IPS DF 19.7 (cell line): ENCODE data around the gene GYPB.
"Not testable (repeated sequence)": the region's sequence is repeated elsewhere in the genome, so short reads cannot be mapped to it uniquely, and the experiment has no call there.

Experiments used
- DNase-seq: peaks from one replicate; pipeline ENCODE4 v3.0.0-alpha.2; 2013; ENCODE audit warnings: low read depth, low spot score

GYPB gene

DNA sequence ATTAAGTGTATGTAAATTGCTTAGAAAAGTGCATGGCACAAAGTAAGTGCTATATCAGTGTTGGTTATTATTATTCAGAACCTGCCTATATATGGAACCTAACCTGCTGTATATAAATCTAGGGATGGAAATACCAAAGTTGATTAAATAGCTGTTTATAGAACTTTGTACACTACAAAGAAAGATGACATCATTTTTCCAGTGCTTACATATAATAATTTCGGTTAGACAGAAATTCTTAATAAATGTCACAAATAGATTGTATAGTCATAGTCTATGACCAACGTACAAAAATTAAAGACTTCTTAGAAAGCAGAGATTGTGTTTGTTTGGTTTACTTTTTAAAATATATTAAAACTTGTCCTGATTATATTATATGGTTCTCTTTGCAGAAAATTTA is 4.4 kb downstream of the GYPB start:
- no peak for DNase-seq

DNA sequence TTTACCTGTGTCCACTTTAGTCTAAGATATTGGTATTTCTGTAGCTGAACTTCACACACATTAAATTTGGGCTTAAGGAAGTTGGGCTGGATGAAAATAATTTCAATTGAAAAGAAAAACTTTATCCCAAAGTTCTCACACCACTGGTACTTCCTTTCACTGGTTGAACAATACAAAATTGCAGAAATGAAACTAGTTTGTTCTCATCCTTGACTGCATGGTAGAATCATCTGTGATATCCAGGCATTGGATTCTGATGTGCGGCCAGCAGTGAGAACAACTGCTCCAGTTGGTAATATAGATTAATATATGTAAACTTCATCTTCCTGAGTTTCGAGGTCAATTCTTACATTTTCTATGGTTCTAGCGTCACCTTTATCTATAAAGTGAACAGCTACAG is 10.6 kb downstream of the GYPB start:
- not testable (repeated sequence) for DNase-seq

DNA sequence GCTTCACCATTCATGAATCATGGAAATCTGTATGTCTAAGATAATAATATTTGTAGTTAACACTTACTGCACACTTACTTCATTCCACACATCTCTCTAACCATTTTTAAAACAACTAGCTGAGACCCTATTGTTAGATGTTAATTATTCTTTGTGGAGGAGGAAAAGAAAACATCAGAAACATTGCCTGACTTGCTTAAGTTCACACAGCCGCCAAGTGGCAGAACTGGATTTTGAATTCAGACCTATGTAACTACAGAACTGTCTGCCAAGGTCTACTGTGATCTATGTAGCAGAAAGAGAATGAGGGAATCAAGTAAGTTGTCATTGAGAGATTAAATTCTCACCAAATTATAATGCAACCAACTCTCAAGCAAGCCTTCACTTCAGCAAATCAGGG is 11.2 kb downstream of the GYPB start:
- DNase-seq: not testable (repeated sequence)

DNA sequence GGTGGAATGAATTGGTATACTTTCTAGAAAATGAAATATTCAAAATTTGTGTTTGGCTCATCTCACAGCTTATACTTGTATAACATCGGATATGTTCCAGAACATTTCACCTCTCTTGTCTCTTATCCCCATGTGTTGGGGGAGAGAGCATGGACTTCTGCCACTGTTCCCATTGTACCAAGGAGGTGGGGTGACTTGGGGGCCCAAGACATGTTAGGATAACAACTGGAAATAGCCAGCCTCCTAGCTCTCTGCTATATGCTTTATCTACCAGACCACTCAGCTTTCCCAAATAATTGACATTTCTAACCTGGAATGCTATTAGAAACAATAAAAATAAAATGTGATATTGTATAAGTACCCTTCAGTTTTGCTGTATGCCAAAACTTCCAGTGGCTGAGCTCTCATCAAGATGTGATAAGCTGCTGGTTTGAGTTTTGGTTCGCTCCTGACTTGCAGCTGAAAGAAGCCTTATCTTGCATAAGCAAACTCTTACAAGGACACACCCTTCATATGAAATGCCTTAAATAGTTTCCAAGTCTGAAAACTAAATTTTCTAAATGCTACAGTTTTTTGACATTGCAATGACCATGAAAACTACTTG is 12.9 kb downstream of the GYPB start:
- not testable (repeated sequence) for DNase-seq

GRCh38 chr4:144005558-144005953 is 13.6 kb downstream of the GYPB start:
- DNase-seq: not testable (repeated sequence)

GRCh38 chr4:144004868-144005557 is 14.2 kb downstream of the GYPB start:
- not testable (repeated sequence) for DNase-seq

- DNase-seq: not testable (repeated sequence)
Measured at GRCh38 chr4:144003890-144004265, 15.3 kb downstream of the GYPB start.

- DNase-seq: not testable (repeated sequence)
Measured at GRCh38 chr4:144003205-144003889, 15.8 kb downstream of the GYPB start.

DNA sequence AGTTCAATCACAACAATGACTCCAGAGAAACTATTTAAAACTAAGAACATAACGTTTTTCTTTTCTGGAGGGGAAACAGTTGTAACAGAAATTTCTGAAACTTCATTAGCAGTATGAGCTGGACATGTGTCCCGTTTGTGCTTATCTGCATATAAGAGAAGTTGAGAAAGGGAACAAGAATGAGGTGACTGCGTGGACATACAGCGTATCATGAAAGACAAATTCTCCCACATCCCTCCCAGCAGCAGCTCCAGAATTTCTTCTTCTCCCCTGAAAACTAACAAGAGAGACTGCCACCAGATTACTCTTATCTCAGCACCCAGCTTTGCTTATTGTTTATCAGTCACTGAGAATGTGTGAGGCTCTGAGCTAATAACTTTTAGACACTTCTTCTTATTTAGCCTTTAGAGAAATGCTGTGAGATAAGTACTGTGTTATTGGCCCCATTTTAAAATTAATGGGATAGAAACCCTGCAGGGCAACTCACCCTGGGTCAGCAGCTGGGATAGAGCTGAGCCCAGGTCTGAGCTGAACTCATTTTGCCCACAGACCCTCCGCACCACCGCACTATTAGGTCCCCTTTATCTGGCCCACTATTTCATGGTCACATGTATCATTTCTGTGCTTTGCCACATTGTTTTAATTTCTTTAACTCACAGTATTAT is 18.7 kb downstream of the GYPB start:
- not testable (repeated sequence) for DNase-seq

GRCh38 chr4:143996193-143996592 is 23.0 kb downstream of the GYPB start:
- not testable (repeated sequence) for DNase-seq

GRCh38 chr4:143991761-143992160 is 27.4 kb downstream of the GYPB start:
- not testable (repeated sequence) for DNase-seq

DNA sequence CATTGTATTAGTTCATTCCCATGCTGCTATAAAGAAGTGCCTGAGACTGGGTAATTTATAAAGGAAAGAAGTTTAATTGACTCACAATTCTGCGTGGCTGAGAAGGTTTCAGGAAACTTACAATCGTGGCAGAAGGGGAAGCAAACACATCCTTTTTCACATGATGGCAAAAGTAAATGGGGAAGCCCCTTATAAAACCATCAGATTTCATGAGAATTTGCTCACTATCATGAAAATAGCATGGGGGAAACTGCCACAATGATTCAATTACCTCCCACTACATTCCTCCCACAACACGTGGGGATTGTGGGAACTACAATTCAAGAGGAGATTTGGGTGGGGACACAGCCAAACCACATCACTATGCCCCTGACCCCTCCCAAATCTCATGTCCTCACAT is 28.5 kb downstream of the GYPB start:
- not testable (repeated sequence) for DNase-seq

DNA sequence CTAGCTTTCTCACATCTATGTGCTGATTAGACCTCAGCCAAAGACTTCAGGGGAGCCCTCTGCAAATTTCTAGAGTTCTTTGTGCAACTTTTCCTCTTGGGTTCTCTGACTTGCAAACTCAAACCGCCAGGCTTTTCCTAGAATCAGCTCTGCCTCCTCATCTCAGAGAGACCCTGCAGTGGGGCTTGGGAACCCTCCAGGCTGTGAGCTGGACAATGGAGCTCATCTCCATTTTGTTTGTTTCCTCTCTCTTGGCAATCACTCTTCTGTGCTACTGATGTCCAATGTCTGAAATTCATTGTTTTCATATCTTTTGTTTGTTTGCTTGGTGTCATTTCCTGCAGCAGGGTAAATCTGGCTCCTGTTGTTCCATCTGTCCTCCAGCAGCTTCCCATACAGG is 33.0 kb downstream of the GYPB start:
- DNase-seq: no peak

- DNase-seq: not testable (repeated sequence)
Measured at GRCh38 chr4:143980776-143981175, 38.4 kb downstream of the GYPB start.

DNA sequence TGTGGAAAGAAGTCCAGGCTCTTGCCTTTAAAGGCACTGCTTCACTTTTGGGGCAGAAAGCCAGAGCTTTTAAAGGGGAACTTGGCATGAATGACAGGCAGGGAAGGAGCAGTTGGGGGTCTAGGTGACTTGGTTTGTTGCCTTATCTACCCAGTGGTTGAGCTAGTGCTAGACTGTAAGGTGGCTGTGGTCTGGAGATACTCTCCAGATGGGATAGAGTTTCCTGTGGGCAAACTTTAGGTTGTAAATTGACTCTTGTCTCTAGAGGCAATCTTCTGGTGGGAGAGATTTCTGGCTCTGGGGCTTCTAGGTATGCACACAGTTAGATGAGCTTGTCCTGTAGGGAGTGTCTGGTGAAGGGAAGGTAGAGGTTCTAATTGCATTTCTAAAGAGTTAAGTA is 43.7 kb downstream of the GYPB start:
- not testable (repeated sequence) for DNase-seq

DNA sequence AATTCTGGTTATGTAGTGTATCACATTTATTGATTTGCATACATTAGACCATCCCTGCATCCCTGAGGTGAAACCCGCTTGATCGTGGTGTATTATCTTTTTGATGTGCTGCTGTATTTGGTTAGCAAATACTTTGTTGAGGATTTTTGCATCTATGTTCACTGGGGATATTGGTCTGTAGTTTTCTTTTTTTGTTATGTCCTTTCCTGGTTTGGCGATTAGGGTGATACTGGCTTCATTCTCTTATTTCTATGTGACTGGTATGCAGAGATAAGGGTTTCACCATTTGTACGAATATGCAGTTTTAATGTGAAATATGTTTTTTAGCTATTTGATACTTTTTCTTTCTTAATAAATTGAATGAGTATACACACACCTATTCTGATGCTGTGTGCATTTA is 45.2 kb downstream of the GYPB start:
- not testable (repeated sequence) for DNase-seq

DNA sequence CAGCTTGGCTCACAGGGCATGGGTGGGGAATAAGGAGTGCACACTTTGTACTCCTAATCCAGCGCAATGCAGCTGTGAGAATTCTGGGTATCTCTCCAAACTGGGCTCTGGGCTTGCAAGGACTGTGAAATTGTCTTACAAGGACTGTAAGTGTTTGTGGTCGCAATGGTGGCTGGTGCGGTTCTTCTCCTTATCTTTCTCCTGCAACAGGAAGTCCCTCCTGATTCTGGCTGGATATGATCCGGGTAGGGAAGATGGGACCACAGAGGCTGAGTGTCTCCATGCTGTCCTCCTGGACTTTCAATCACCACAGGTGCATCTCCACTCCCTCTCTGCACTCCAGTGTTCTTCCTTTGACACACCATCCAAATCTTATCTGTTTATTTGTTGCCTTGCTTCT is 58.1 kb downstream of the GYPB start:
- no peak for DNase-seq

- not testable (repeated sequence) for DNase-seq
Measured at GRCh38 chr4:143955306-143955705, 63.9 kb downstream of the GYPB start.

GRCh38 chr4:143951458-143951972 is 67.7 kb downstream of the GYPB start:
- not testable (repeated sequence) for DNase-seq

GRCh38 chr4:143950967-143951366 is 68.2 kb downstream of the GYPB start:
- not testable (repeated sequence) for DNase-seq

DNA sequence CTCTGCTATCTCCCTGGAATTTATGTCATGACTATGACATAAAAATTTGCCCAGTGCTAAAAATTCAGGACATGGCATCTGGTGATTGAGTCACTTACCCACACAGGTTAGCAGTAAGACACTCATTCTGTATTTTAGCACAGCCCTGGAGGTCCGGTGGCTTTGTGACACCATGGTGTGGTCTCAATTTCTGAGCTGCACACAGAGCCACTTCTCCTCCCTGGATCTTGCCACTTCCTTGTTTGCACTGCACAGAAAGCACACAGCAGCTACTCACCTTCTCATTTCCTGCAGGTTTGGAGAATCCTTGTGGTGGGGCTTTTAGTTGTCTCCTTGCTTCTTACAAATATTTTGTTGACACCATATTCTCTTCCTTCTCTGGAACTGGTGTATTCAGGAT is 69.0 kb downstream of the GYPB start:
- DNase-seq: not testable (repeated sequence)

- not testable (repeated sequence) for DNase-seq
Measured at GRCh38 chr4:143947493-143947892, 71.7 kb downstream of the GYPB start.
